Measurements from ENCODE around the gene NABP1.

The NABP1 gene

GRCh38 chr2:191666732-191667131 is 11.2 kb upstream of the NABP1 start:
- no peak overlapping the region for H3K4me3 ChIP-seq (ENCODE audit: low read length)
- no peak overlapping the region for H3K9ac ChIP-seq (ENCODE audit: low read depth, low read length)
- H3K4me1 ChIP-seq (ENCODE audit: insufficient read depth, low read length) = peaks cover 4% of the 10 kb centered on the region; the same call in 1 of the 2 replicates
- 76% methylated on average over 3 of the region's 3 CpGs for WGBS
- H3K36me3 ChIP-seq (ENCODE audit: insufficient read depth, low read length) = no peaks in the 10 kb centered on the region
- H3K27ac ChIP-seq (ENCODE audit: low read depth, low read length) = no peak overlapping the region
- H3K9me3 ChIP-seq (ENCODE audit: insufficient read depth, low read depth, low read length) = no peaks in the 10 kb centered on the region
- H3K27me3 ChIP-seq (ENCODE audit: insufficient read depth, low read length) = no peaks in the 10 kb centered on the region

- Histone ChIP-seq H3K4me3 (ENCODE audit: low read length) (no peak overlapping the region), H3K27me3 (ENCODE audit: insufficient read depth, low read length) (no peaks in the 10 kb centered on the region), H3K27ac (ENCODE audit: low read depth, low read length) (no peak overlapping the region), H3K9ac (ENCODE audit: low read depth, low read length) (no peak overlapping the region), H3K9me3 (ENCODE audit: insufficient read depth, low read depth, low read length) (no peaks in the 10 kb centered on the region), H3K36me3 (ENCODE audit: insufficient read depth, low read length) (no peaks in the 10 kb centered on the region), H3K4me1 (ENCODE audit: insufficient read depth, low read length) (peaks cover 4% of the 10 kb centered on the region; the same call in 1 of the 2 replicates)
Measured at GRCh38 chr2:191670076-191670475, 7.9 kb upstream of the NABP1 start.

DNA sequence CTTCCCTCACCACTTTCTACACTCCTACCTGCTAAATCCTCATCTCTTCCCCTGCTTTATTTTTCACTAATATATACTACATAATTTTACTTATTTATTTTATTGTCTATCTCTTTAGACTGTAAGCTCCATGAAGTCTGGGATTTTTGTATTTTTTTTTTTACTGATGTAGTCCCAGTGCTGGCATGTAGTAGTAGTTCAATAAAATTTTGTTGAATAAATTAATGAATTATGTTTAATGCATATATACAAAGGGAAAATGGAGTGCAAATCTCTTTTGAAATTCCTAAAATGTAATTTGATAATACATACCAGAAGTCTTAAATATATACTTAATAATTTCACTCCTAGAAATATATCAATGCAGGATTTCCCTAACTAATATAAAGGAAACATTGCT is 7.1 kb upstream of the NABP1 start:
- Histone ChIP-seq H3K9me3 (ENCODE audit: insufficient read depth, low read depth, low read length) (no peaks in the 10 kb centered on the region), H3K27ac (ENCODE audit: low read depth, low read length) (no peak overlapping the region), H3K4me3 (ENCODE audit: low read length) (no peak overlapping the region), H3K27me3 (ENCODE audit: insufficient read depth, low read length) (no peaks in the 10 kb centered on the region), H3K9ac (ENCODE audit: low read depth, low read length) (no peak overlapping the region), H3K4me1 (ENCODE audit: insufficient read depth, low read length) (peaks cover 9% of the 10 kb centered on the region; the same call in 1 of the 2 replicates), H3K36me3 (ENCODE audit: insufficient read depth, low read length) (no peaks in the 10 kb centered on the region)

DNA sequence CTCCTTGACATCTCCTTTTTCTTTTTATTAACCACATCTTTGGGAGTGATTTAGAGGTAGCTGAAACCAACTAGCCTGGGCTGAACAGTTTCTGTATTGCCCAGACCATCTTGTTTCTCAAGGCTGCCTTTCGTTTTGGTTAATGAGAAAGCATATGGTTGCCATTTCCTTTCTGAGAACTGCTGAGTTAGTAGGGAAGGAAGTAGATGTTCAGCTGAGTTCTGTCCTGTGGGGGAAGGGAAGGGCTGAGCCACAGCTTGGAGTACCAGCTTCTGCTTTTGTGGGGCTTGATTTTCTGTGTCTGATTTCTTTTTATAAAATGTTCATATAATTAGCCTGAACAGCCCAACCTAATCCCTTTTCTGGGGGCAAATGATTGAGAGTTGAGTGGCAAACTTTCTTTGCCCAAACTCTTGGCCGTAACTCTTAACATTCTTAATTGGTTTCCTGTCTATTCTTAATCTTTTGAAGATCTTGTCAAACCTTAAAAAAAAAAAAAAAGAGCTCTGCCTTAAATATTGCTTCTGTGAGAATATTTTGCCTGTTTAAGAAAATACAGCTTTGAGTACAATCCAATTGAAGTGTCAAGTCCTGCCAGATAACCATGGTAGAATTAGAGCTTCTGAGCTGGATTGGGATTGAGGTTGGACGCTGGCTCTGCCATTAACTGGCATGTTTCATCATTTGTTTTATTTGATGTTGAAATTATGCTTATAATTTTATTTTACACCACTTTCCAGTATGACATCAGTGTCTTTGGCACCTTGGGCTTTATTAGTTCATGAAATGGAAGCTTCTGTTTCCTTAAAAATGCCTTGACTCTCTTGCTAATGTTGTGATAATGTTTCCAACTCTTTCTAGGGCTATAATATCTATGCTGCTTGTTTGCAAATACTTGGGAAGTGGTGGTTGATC is 1.9 kb upstream of the NABP1 start:
- Histone ChIP-seq H3K4me1 (ENCODE audit: insufficient read depth, low read length) (peaks cover 9% of the 10 kb centered on the region; the same call in 1 of the 2 replicates), H3K9me3 (ENCODE audit: insufficient read depth, low read depth, low read length) (no peaks in the 10 kb centered on the region), H3K9ac (ENCODE audit: low read depth, low read length) (no peak overlapping the region), H3K27ac (ENCODE audit: low read depth, low read length) (no peak overlapping the region), H3K4me3 (ENCODE audit: low read length) (no peak overlapping the region), H3K27me3 (ENCODE audit: insufficient read depth, low read length) (peaks cover 14% of the 10 kb centered on the region; the same call in 1 of the 2 replicates), H3K36me3 (ENCODE audit: insufficient read depth, low read length) (no peaks in the 10 kb centered on the region)
- WGBS = 65% methylated on average over 2 of the region's 3 CpGs

DNA sequence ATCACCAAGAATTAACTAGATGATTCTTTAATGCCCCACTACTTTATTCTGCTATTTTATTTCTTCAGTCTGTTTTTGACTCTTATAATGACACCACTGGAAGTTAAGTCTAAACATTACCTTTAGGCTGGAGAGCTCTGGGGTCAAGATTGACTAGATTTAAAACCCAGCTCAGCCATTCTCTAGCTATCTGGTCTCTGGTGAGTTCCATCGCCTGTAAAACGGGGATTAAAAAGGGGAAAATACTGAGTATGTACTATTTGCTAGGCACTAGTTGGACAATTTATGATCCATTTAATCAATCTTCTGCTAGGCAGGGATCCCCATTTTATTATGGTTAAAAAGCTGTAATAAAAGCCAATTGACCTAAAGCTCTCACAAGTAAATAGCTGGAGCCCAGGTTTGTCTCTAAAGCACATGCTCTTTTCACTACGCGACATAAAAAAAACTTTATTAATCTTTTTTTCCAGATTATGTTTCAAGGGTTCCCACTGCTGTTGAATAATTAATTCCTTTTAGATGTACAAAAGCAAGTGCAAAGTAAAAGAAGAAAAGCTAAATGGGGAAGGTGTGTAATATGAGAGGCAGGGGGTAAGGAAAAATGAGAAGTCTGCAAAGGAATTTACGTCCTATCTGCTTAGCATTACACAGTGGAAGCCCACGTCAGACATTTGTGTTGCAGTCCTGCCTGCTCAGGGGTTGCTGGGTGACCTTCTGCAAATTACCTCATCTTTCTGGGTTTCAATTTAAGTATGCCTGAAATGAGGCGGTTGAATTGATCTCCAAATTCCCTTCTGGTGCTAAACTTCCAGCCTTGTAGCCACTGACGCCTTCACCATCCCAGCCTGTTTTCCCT is 918 bp upstream of the NABP1 start:
- peaks cover 9% of the 10 kb centered on the region; the same call in 1 of the 2 replicates for H3K4me1 ChIP-seq (ENCODE audit: insufficient read depth, low read length)
- H3K9ac ChIP-seq (ENCODE audit: low read depth, low read length) = peak overlapping the region; percentile 35; the same call in 1 of the 2 replicates
- 52% methylated on average over 8 of the region's 8 CpGs for WGBS
- H3K4me3 ChIP-seq (ENCODE audit: low read length) = peak overlapping the region; percentile 77
- peaks cover 14% of the 10 kb centered on the region; the same call in 1 of the 2 replicates for H3K27me3 ChIP-seq (ENCODE audit: insufficient read depth, low read length)
- H3K9me3 ChIP-seq (ENCODE audit: insufficient read depth, low read depth, low read length) = no peaks in the 10 kb centered on the region
- H3K27ac ChIP-seq (ENCODE audit: low read depth, low read length) = no peak overlapping the region
- H3K36me3 ChIP-seq (ENCODE audit: insufficient read depth, low read length) = peaks cover 2% of the 10 kb centered on the region; the same call in 1 of the 2 replicates

GRCh38 chr2:191678437-191679100 is 633 bp downstream of the NABP1 start:
- H3K4me3 ChIP-seq (ENCODE audit: low read length) = peak overlapping the region; percentile 77
- peaks cover 17% of the 10 kb centered on the region for H3K36me3 ChIP-seq (ENCODE audit: insufficient read depth, low read length)
- H3K27ac ChIP-seq (ENCODE audit: low read depth, low read length) = no peak overlapping the region; the same call in 1 of the 2 replicates
- 5% methylated on average over 37 of the region's 40 CpGs for WGBS
- peaks cover 9% of the 10 kb centered on the region; the same call in 1 of the 2 replicates for H3K4me1 ChIP-seq (ENCODE audit: insufficient read depth, low read length)
- H3K9ac ChIP-seq (ENCODE audit: low read depth, low read length) = peak overlapping the region; percentile 85
- H3K27me3 ChIP-seq (ENCODE audit: insufficient read depth, low read length) = peaks cover 14% of the 10 kb centered on the region; the same call in 1 of the 2 replicates
- no peaks in the 10 kb centered on the region for H3K9me3 ChIP-seq (ENCODE audit: insufficient read depth, low read depth, low read length)

DNA sequence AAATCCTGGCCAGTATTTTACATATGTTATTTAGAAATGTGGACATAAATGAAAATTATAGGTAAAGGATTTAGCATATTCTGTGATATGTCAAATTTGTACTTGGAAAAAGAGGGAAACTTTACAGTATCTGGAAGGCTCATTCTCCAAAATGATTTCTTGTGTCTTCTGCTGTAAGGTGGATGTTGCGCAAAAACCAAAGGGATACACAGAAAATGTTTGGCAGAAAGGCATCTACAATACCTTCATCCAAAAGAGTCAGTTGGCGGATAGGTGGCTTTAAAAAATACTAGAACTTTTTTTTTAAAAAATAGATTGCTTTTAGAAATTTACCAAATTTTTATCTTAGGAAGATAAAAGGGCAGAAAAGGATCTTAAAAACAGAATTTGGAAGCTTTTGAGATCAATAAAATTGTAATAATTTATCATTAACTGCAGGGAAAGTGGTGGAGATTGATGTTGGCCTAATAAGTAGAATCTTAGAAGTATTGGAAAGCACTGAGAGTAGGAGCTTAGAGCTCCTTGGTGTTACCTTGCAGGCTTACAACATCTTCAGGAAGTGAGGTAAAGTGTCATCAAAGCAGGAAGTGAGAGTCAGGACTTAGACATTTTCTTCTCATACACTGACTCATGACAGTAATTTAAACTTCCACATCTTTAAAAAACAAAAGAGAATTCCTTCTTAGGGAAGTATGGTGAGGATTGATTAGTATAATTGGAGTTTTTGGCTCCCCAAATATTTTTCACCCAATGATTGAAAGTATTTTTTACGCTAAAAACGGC is 2.1 kb downstream of the NABP1 start:
- peaks cover 9% of the 10 kb centered on the region; the same call in 1 of the 2 replicates for H3K4me1 ChIP-seq (ENCODE audit: insufficient read depth, low read length)

DNA sequence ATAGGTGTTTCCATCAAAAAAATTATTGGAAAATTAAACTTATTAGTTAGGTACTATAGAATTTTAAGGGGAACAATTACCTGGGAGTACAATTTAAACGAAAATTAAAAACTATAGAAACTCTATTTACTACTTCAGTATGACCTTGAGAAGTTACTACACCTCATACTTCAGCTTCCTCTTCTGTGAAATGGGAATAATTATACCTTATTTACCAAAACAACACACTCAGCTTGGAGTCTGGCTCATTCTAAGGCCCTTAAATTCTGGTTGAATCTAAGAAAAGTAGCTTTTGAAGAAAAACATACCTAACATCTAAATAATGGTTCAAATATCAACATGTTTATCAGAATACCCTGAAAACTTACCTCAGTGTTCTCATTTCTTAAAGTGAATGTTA is 2.7 kb downstream of the NABP1 start:
- WGBS = no CpG with 5 or more reads among the region's 1 CpG
- Histone ChIP-seq H3K9ac (ENCODE audit: low read depth, low read length) (no peak overlapping the region), H3K4me3 (ENCODE audit: low read length) (no peak overlapping the region; the same call in 1 of the 2 replicates), H3K36me3 (ENCODE audit: insufficient read depth, low read length) (peaks cover 38% of the 10 kb centered on the region), H3K27ac (ENCODE audit: low read depth, low read length) (no peak overlapping the region), H3K4me1 (ENCODE audit: insufficient read depth, low read length) (peaks cover 5% of the 10 kb centered on the region; the same call in 1 of the 2 replicates), H3K9me3 (ENCODE audit: insufficient read depth, low read depth, low read length) (no peaks in the 10 kb centered on the region), H3K27me3 (ENCODE audit: insufficient read depth, low read length) (peaks cover 14% of the 10 kb centered on the region; the same call in 1 of the 2 replicates)

More for the DNA sequence above, 2.1 kb downstream of the NABP1 start:
- Histone ChIP-seq H3K27ac (ENCODE audit: low read depth, low read length) (no peak overlapping the region), H3K9ac (ENCODE audit: low read depth, low read length) (no peak overlapping the region), H3K27me3 (ENCODE audit: insufficient read depth, low read length) (peaks cover 14% of the 10 kb centered on the region; the same call in 1 of the 2 replicates), H3K4me3 (ENCODE audit: low read length) (no peak overlapping the region; the same call in 1 of the 2 replicates), H3K9me3 (ENCODE audit: insufficient read depth, low read depth, low read length) (no peaks in the 10 kb centered on the region), H3K36me3 (ENCODE audit: insufficient read depth, low read length) (peaks cover 31% of the 10 kb centered on the region)
- WGBS = 100% methylated on average over 1 of the region's 4 CpGs

GRCh38 chr2:191682126-191682525 is 4.2 kb downstream of the NABP1 start:
- Histone ChIP-seq H3K9me3 (ENCODE audit: insufficient read depth, low read depth, low read length) (no peaks in the 10 kb centered on the region), H3K9ac (ENCODE audit: low read depth, low read length) (no peak overlapping the region), H3K27me3 (ENCODE audit: insufficient read depth, low read length) (peaks cover under 1% of the 10 kb centered on the region; the same call in 1 of the 2 replicates), H3K27ac (ENCODE audit: low read depth, low read length) (no peak overlapping the region), H3K4me1 (ENCODE audit: insufficient read depth, low read length) (no peaks in the 10 kb centered on the region), H3K4me3 (ENCODE audit: low read length) (no peak overlapping the region), H3K36me3 (ENCODE audit: insufficient read depth, low read length) (peaks cover 50% of the 10 kb centered on the region)
- WGBS = 100% methylated on average over 6 of the region's 6 CpGs

DNA sequence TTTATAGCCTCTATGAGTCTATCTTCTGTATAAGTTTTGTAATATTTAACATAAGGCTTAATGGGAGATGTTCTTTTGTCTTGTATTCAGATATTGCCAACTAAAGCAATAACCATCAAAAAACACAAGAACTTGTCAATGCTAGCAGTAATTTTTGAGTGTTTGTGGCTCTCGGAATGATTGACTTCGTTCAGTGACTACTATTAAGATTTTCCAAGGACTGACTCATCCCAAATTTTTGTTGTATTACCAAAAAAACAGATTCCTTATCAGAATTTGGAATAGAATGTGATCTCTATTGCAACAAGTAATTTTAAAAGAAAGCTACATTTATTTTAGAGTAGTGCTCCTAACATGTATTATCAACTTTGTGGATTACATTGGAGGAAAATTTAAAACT is 8.1 kb downstream of the NABP1 start:
- Histone ChIP-seq H3K4me1 (ENCODE audit: insufficient read depth, low read length) (peaks cover 24% of the 10 kb centered on the region), H3K27me3 (ENCODE audit: insufficient read depth, low read length) (no peaks in the 10 kb centered on the region), H3K27ac (ENCODE audit: low read depth, low read length) (no peak overlapping the region), H3K36me3 (ENCODE audit: insufficient read depth, low read length) (peaks cover 53% of the 10 kb centered on the region), H3K4me3 (ENCODE audit: low read length) (no peak overlapping the region), H3K9me3 (ENCODE audit: insufficient read depth, low read depth, low read length) (no peaks in the 10 kb centered on the region), H3K9ac (ENCODE audit: low read depth, low read length) (no peak overlapping the region)
- 100% methylated on average over 2 of the region's 2 CpGs for WGBS
